ENCODE measurements around the gene ISLR. TPM values are rescaled to one million over a fixed set of nuclear protein-coding genes. Genes with fewer than 3 reads are reported as not detected.

The ISLR gene
- total RNA-seq, 1 donor from 2014 or later = not detected

- DNase-seq (ENCODE audit: low read depth in 2 of 2) = no peak
Observed at GRCh38 chr15:74170875-74171578, 2.5 kb upstream of the ISLR start.

GRCh38 chr15:74171965-74172541, 1.5 kb upstream of the ISLR start:
- no peak for DNase-seq (ENCODE audit: low read depth in 2 of 2)

GRCh38 chr15:74172701-74173379, 670 bp upstream of the ISLR start:
- DNase-seq (ENCODE audit: low read depth in 2 of 2) = peak in 1 of 2 donors; percentile 54

GRCh38 chr15:74174219-74174957, 878 bp downstream of the ISLR start:
- no peak for DNase-seq (ENCODE audit: low read depth in 2 of 2)

GRCh38 chr15:74174958-74175253, 1.4 kb downstream of the ISLR start:
- no peak for DNase-seq (ENCODE audit: low read depth in 2 of 2)

- no peak for DNase-seq (ENCODE audit: low read depth in 2 of 2)
Observed at GRCh38 chr15:74175271-74176191, 2.0 kb downstream of the ISLR start.

- DNase-seq (ENCODE audit: low read depth in 2 of 2) = no peak
Observed at GRCh38 chr15:74176262-74177214, 3.0 kb downstream of the ISLR start.

- DNase-seq (ENCODE audit: low read depth in 2 of 2) = no peak
Observed at GRCh38 chr15:74178326-74179100, 5.0 kb downstream of the ISLR start.

- DNase-seq (ENCODE audit: low read depth in 2 of 2) = peak; percentile 48 to 85
Observed at GRCh38 chr15:74179101-74179841, 5.8 kb downstream of the ISLR start.

- DNase-seq (ENCODE audit: low read depth in 2 of 2) = peak; percentile 39 to 68
Observed at GRCh38 chr15:74179983-74180880, 6.7 kb downstream of the ISLR start.

- DNase-seq (ENCODE audit: low read depth in 2 of 2) = no peak
Observed at GRCh38 chr15:74180881-74181602, 7.5 kb downstream of the ISLR start.

- DNase-seq (ENCODE audit: low read depth in 2 of 2) = no peak
Observed at GRCh38 chr15:74182131-74182530, 8.6 kb downstream of the ISLR start.

GRCh38 chr15:74184582-74185091, 11.1 kb downstream of the ISLR start:
- no peak for DNase-seq (ENCODE audit: low read depth in 2 of 2)

GRCh38 chr15:74185710-74186348, 12.3 kb downstream of the ISLR start:
- DNase-seq (ENCODE audit: low read depth in 2 of 2) = no peak

GRCh38 chr15:74188216-74188615, 14.7 kb downstream of the ISLR start:
- DNase-seq (ENCODE audit: low read depth in 2 of 2) = no peak

- DNase-seq (ENCODE audit: low read depth in 2 of 2) = no peak
Observed at GRCh38 chr15:74191798-74192197, 18.3 kb downstream of the ISLR start.
